Measurements from ENCODE around the gene MYO5B.
"Not testable (repeated sequence)": the region's sequence is repeated elsewhere in the genome, so short reads cannot be mapped to it uniquely, and the experiment has no call there.

MYO5B gene

GRCh38 chr18:49814147-49814499 lies 380.8 kb downstream of the MYO5B start:
- DNase-seq, result peak; percentile 74

GRCh38 chr18:49813319-49814146 lies 381.4 kb downstream of the MYO5B start, which contains the start of gene ACAA2:
Gene ACAA2 (minus strand): TSS chr18:49813533. CDS start chr18:49813484, 49 bp downstream.
- DNase-seq, result peak; percentile 91

- no peak for DNase-seq
Measured at GRCh38 chr18:49813069-49813318, 382.0 kb downstream of the MYO5B start.

- DNase-seq, result no peak
Measured at GRCh38 chr18:49812286-49813068, 382.5 kb downstream of the MYO5B start.

GRCh38 chr18:49811151-49811938 lies 383.6 kb downstream of the MYO5B start:
- DNase-seq, result no peak

- not testable (repeated sequence) for DNase-seq
Measured at GRCh38 chr18:49808553-49809191, 386.3 kb downstream of the MYO5B start.

- DNase-seq, result no peak
Measured at GRCh38 chr18:49804096-49804495, 390.9 kb downstream of the MYO5B start.

GRCh38 chr18:49802623-49803022 lies 392.3 kb downstream of the MYO5B start:
- DNase-seq, result no peak

GRCh38 chr18:49800491-49800890 lies 394.5 kb downstream of the MYO5B start:
- not testable (repeated sequence) for DNase-seq

GRCh38 chr18:49799806-49800205 lies 395.1 kb downstream of the MYO5B start:
- not testable (repeated sequence) for DNase-seq

GRCh38 chr18:49798001-49798400 lies 396.9 kb downstream of the MYO5B start:
- no peak for DNase-seq

- DNase-seq, result no peak
Measured at GRCh38 chr18:49795612-49796552, 399.1 kb downstream of the MYO5B start.

GRCh38 chr18:49794743-49795142 lies 400.2 kb downstream of the MYO5B start:
- DNase-seq, result no peak

- DNase-seq, result not testable (repeated sequence)
Measured at GRCh38 chr18:49789560-49790134, 405.3 kb downstream of the MYO5B start.

- peak; percentile 54 for DNase-seq
Measured at GRCh38 chr18:49788327-49788898, 406.5 kb downstream of the MYO5B start.

- DNase-seq, result no peak
Measured at GRCh38 chr18:49786019-49786720, 408.8 kb downstream of the MYO5B start.

- DNase-seq, result no peak
Measured at GRCh38 chr18:49784427-49785185, 410.3 kb downstream of the MYO5B start.

- DNase-seq, result not testable (repeated sequence)
Measured at GRCh38 chr18:49783631-49784030, 411.3 kb downstream of the MYO5B start.

- DNase-seq, result no peak
Measured at GRCh38 chr18:49778826-49779465, 416.0 kb downstream of the MYO5B start.

Measured in activated CD4-positive, alpha-beta T cell treated with anti-CD3 and anti-CD28 coated beads, Interleukin-2, Interleukin-6, amounts not matched to agents 100 ng/mL and 50 ng/mL, durations not matched to agents 16 hours and 8 hours (primary cell).